NCI-H510A treated with DMSO at 0.1 percent for 48 hours (cell line): ENCODE data around the gene ELMO2.

Experiments used
- DNase-seq: peaks from one replicate; lab custom pipeline; 2025; lab: John Stamatoyannopoulos, UW

ELMO2 gene

DNA sequence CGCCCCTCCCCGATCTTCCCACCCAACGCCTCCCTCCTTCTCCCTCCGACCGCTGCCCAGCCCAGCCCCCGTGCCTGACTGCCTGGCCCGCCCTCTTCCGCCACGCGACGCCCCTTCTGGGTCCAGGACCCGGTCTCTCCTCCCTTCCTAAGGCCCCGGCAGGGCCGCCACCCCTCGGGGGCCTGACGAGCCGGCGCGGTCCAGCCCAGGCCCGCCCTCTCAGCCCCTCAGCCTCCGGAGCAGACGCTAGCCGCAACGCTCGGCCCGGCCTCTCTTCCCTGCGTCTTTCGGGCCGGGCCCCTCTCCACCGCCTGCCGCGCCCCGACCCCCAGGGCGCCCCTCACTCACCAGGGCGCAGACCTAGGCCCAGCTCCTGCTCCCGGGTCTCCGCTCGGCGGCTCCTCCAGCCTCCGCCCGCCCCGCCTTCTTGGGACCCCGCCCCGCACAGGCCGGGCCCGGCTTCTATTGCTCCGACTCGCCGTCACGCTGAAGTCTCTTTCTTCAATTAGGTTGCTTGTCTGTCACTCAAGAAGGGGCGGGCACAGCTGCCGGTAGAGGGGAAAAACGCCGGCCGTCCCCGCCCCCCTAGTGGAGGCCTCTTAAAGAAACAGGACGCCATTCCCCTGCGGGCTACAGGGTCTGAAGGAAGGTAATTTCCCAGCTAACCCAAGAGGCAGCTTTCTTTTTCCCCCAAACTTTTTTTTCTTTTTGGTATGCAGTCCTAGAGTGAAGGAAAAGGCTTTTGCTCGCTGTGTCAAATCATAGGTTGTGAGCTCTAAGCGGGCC is at the start of gene ELMO2:
Gene ELMO2 (minus strand): TSS at position 416 of the 786 bp plus-strand sequence. CDS start 12,133 bp downstream, outside the sequence.
- DNase-seq: peak; percentile 98

DNA sequence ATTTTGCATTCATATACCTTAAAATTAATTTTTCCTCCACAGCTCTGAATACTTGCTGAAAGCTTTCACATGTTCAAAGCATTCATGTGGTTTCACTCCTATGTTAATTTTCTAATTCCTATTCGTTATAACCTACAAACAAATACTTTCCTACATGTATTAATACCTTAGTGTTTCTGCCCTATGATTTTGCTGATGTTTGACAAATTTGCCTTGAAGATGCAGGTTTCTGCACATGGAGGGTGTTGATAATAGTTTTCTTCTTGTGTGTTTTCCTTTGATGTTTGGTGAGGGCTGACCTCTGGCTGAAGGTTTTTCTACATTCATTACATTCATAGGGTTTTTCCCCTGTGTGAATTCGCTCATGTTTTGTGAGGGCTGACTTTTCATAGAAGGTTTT is 49.3 kb upstream of the ELMO2 start:
- no peak for DNase-seq

GRCh38 chr20:46446851-46447250 is 40.4 kb upstream of the ELMO2 start:
- no peak for DNase-seq

DNA sequence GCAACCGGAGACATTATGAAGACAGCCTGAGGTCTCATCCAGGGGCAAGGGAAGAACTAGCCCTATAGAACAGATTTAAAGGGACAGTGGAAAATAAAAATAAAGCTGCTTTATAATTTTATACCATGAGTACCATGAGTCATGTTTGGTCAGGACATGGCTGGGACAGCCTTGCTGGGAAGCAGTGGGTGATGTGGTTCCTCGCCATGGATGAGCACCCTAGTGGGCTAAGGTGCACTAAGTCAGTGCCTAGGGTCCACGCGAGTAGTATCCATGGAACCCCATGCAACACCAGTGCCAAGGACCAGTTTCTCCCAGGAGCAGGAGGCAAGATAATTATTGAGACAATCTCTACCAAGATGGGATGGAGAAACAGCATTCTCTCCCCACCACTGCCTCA is 33.4 kb upstream of the ELMO2 start:
- DNase-seq: no peak

- DNase-seq: peak; percentile 51
These were observed 31.8 kb upstream of the ELMO2 start for GRCh38 chr20:46438156-46438750.

- DNase-seq: no peak
These were observed 28.7 kb upstream of the ELMO2 start for GRCh38 chr20:46435146-46435545.

- DNase-seq: no peak
These were observed 28.2 kb upstream of the ELMO2 start for GRCh38 chr20:46434597-46434996.

- no peak for DNase-seq
These were observed 26.6 kb upstream of the ELMO2 start for GRCh38 chr20:46433051-46433450.

GRCh38 chr20:46430921-46431712 is 24.7 kb upstream of the ELMO2 start:
- DNase-seq: no peak

- no peak for DNase-seq
These were observed 21.0 kb upstream of the ELMO2 start for GRCh38 chr20:46427384-46427783.

GRCh38 chr20:46423882-46424482 is 17.6 kb upstream of the ELMO2 start:
- no peak for DNase-seq

DNA sequence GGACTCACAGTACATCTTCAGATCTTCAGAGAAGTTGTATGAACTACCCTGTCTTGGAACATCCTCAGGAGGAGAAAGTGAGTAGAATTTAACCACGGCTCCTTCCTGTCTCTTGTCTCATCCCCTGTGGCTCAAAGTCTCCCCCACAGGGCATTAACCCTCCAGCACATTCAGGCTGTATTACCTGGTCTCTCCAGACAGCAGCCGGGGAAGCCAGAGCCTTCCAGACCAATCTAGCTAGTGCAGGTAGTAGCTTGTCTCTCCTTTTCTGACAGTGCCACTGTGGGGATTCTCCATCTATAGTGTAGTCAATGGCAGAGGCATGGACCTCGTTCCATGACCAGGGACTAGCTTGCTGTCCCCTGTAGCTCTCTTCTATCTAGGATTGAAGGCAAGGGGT is 16.9 kb upstream of the ELMO2 start:
- DNase-seq: no peak

DNA sequence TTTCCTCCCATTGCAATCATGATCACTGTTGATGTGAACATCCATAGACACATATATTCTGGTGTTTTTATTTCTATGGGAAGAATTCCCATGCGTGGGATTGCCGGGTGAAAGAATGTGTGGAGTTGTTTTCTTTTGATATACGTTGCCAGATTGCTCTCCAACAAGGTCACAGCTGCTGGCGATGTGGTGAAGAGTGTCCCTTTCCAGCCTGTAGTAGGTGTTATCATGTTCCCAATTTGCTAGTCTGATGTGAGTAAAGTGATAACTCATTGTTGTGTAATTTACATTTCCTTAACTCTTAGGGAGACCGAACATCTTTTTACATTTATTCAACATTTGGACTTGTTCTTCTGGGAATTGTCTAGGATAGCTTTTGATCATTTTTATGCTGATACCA is 14.5 kb upstream of the ELMO2 start:
- DNase-seq: no peak

GRCh38 chr20:46419882-46420281 is 13.5 kb upstream of the ELMO2 start:
- DNase-seq: no peak

DNA sequence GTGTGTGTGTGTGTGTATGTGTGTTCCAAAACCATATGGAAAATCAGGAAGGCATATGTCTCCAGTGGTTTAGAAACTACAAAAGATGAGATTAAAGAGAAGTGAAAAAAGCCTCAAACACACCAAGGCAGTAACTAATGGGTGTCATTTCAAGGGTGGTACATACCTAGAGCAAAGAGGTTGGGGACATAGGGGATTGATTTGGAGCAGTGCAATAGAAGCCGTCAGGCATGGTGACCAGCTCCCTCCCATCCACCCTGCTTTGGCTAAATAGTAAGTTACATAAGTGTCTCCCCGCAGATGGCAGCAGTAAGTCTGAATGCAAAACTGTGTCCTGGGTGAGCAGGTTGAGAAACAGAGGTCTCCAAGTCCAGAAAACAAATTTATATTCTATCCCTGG is 10.4 kb upstream of the ELMO2 start:
- no peak for DNase-seq

- DNase-seq: no peak
These were observed 10.0 kb upstream of the ELMO2 start for GRCh38 chr20:46416421-46416820.

GRCh38 chr20:46415773-46416172 is 9.4 kb upstream of the ELMO2 start:
- DNase-seq: no peak

DNA sequence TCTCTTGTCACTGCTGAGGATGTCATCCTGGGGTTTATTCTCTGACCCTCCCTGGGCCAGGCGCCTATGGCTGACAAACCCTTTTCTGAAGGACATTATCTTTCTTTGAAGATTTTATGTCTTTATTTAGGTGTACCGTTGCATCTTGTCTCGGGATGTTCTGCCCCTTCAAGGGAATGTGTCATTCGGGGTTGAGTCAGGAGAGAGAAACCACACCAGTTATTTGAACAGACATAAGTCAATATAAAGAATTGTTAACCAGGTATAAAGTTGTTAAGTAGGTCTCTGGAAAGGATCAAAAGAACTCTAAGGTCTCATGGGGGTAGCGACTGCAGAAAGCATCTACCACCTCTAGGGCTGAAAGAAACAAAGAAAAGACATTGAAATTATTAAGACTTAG is 8.2 kb upstream of the ELMO2 start:
- no peak for DNase-seq

DNA sequence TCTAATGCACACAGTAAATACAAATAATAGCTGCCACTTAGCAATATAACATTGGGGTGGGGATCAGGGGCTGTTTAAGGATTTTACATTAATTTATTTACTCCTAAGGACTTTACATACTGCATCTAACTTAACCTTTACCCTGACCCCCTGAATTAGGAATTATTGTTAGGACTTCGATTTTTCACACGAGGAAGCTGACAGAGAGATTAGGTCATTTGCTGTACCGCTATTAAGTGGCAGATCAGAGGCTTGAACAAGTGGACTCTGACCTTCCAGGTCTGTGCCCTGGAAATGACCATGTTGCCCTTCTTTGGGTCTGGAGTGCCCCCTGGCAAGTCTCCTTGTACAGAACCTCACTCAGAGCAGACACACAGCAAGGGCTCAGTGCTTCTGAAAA is 5.2 kb upstream of the ELMO2 start:
- DNase-seq: no peak

DNA sequence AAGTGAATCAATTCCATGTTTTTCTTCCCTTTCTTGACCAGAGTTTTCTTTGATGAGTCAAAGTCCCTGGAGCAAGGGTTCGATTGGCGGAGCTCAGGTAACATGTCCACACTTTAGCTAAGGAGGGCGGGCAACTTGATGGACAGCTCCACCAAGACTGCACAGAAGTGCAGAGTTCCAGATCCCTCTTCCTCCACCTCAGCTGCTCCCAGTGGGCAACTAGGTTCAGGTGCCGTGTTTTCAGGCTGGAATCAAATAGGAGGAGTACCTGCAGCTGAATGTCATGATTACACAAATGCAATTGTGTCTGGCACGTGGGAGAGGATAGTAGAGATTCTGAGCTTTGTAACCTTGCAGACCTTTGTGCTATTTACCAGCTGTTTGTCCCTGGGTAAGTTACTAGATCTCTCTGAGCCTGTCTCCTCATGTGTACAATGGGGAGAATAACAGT is 1.9 kb upstream of the ELMO2 start:
- DNase-seq: no peak

- DNase-seq: no peak
These were observed 1.2 kb upstream of the ELMO2 start for GRCh38 chr20:46407671-46407996.

DNA sequence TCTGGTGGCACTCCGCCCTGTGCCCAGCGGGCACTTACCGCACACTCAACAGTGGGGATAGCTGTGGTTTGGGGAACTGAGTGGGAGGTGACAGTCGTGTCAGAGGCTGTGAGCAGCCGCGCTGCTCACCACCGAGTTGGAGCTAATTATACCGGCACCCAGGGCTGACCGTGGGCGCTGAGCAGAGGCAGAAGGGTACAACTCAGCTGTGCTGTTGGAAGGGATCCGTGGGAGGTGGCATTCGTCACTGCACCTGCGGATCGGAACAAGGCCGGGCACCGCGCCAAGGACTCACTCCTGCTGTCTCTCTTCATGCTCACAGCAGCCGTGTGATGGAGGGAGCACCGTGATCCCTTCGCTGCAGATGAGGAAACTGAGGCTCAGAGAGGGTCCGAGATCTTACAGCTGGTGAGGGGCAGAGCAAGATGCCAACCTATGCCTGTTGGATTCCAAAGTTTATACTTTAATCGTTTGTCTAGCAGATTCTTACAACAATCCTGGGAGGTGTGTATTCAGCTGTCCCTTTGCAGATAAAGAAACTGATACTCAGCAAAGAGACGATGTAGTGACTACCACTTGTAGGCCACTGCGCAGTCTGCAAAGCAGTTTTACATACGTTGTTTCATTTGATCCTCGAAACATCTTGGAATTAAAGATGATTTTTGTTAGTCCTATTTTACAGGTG is 713 bp upstream of the ELMO2 start:
- DNase-seq: peak; percentile 75
